BJ (cell line): ENCODE data around the gene MRPS34. TPM values are rescaled to one million over a fixed set of nuclear protein-coding genes. Genes with fewer than 3 reads are reported as not detected.
A peak's percentile ranks its signal among the peaks of the same experiment; 100 is the strongest.

ENCODE experiments used
- CTCF ChIA-PET: fragments of 350-600 bp; formaldehyde crosslinking; extraction: SDS; loops from one replicate; lab custom pipeline; 2021; ENCODE audit warnings: antibody characterized with exemption, inconsistent platforms; lab: Yijun Ruan, JAX
- POLR2A ChIA-PET: fragments of 300-600 bp; sonication (Branson Sonifier 250); formaldehyde crosslinking; extraction: SDS; loops from one replicate; lab custom pipeline; 2021; ENCODE audit warnings: antibody characterized with exemption; lab: Charles Lee
- DNase-seq: peaks from one replicate; pipeline ENCODE4 v3.0.0-alpha.2; 2011; ENCODE audit warnings: low read depth
- H3K27me3 ChIP-seq: 2 replicates; pipeline ENCODE4 v1.6.0; 2011; ENCODE audit warnings: low read length; ENCODE audit not compliant: control insufficient read depth, insufficient read depth
- H3K36me3 ChIP-seq: 2 replicates; pipeline ENCODE4 v1.5.1; 2011; ENCODE audit warnings: low read length; ENCODE audit not compliant: control insufficient read depth, insufficient read depth
- H3K4me3 ChIP-seq: 2 replicates; pipeline ENCODE4 v1.5.1; 2011; ENCODE audit warnings: low read depth, mild to moderate bottlenecking, control low read depth, low read length
- CTCF ChIP-seq: IDR thresholded peaks from 2 replicates; pipeline ENCODE4 v1.5.1; 2011; ENCODE audit warnings: low read depth, mild to moderate bottlenecking, control low read depth, inconsistent platforms, low read length, moderate library complexity; ENCODE audit not compliant: insufficient read depth
- polyA plus RNA-seq: library from polyadenylated mRNA; depleted of rRNA; stranded (reverse); fragments of >200 nt; gene quantifications from 2 replicates; pipeline ENCODE4 v1.2.3, GENCODE V29; 2011

Gene MRPS34
- polyA plus RNA-seq, 1 experiment, result 69.6 TPM

- POLR2A ChIA-PET, result no interaction called here
- Histone ChIP-seq H3K27me3 (no peaks in the 10 kb centered on the region), H3K36me3 (peaks cover 19% of the 10 kb centered on the region), H3K4me3 (no peak overlapping the region)
- TF ChIP-seq CTCF, result no peak
- CTCF ChIA-PET, result no interaction called here
- no peak for DNase-seq
Observed at GRCh38 chr16:1816396-1817275, 43.7 kb upstream of the MRPS34 start.

DNA sequence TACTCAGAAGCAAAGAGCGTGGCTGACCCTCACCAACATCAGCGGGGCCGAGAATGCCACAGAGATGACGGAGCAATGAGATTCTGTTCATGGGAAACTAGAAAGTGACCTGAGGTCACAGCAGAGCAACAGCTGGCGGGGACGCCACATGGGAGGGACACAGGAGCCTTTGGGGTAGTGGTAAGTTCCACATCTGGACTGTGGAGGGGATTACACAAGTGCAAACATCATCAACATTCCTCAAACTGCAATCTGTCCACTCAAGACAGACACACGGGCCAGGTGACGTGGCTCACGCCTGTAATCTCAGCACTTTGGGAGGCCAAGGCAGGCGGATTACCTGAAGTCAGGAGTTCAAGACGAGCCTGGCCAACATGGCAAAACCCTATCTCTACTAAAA, 42.5 kb upstream of the MRPS34 start:
- ChIA-PET CTCF (no interaction called here), POLR2A (no interaction called here)
- TF ChIP-seq CTCF, result no peak
- Histone ChIP-seq H3K4me3 (no peak overlapping the region), H3K36me3 (peaks cover 17% of the 10 kb centered on the region), H3K27me3 (no peaks in the 10 kb centered on the region)
- no peak for DNase-seq

GRCh38 chr16:1812732-1813163, 39.8 kb upstream of the MRPS34 start:
- H3K36me3 ChIP-seq, result peaks cover 14% of the 10 kb centered on the region
- DNase-seq, result no peak
- TF ChIP-seq CTCF, result peak; percentile 74
- no peaks in the 10 kb centered on the region for H3K27me3 ChIP-seq
- POLR2A ChIA-PET, result no interaction called here
- CTCF ChIA-PET, result interaction anchor here (0.6 to 2.5 kb wide), 9 partner anchors 10 to 1580 kb away, joined by 3 to 15 read pairs (median 3); no protein-coding TSS in a partner anchor
- no peak overlapping the region for H3K4me3 ChIP-seq

- no peaks in the 10 kb centered on the region for H3K27me3 ChIP-seq
- ChIA-PET CTCF (interaction anchor here (1.1 kb wide), 1 partner anchor 28 kb away, joined by 3 read pairs; the partner anchor contains the start of genes NUBP2 and SPSB3), POLR2A (no interaction called here)
- no peak for DNase-seq
- no peak overlapping the region for H3K4me3 ChIP-seq
- no peak for TF ChIP-seq CTCF
- H3K36me3 ChIP-seq, result peaks cover 13% of the 10 kb centered on the region
Observed at GRCh38 chr16:1810536-1810935, 37.6 kb upstream of the MRPS34 start.

GRCh38 chr16:1810106-1810505, 37.2 kb upstream of the MRPS34 start:
- no peak for DNase-seq
- TF ChIP-seq CTCF, result no peak
- CTCF ChIA-PET, result no interaction called here
- no peak overlapping the region for H3K4me3 ChIP-seq
- H3K27me3 ChIP-seq, result no peaks in the 10 kb centered on the region
- POLR2A ChIA-PET, result no interaction called here
- H3K36me3 ChIP-seq, result peaks cover 11% of the 10 kb centered on the region
